ENCODE measurements around the gene SH2D7. TPM values are rescaled to one million over a fixed set of nuclear protein-coding genes. Genes with fewer than 3 reads are reported as not detected.

Gene SH2D7
- total RNA-seq, 1 experiment from 2014 or later, result not detected

- H2BK5ac ChIP-seq (ENCODE audit: insufficient read length, low read length), result no peak overlapping the region
- peak overlapping the region; percentile 15 for H3K18ac ChIP-seq (ENCODE audit: insufficient read length, low read depth, low read length)
- peak; percentile 95 for TF ChIP-seq CTCF (conservative IDR thresholded peaks at IDR 0.05)
- DNase-seq, result peak; percentile 87
- Mint-ChIP-seq H3K4me1 (peaks cover 0 to 6% of the 10 kb centered on the region in 2 experiments; a peak in 2 of 4 replicates), H3K36me3 (ENCODE audit: insufficient read depth in 1 of 3, low read depth in 3 of 3) (peaks cover 4 to 14% (median 7%) of the 10 kb centered on the region in 3 experiments; a peak in 5 of 7 replicates), H3K27me3 (ENCODE audit: low read depth) (no peaks in the 10 kb centered on the region), H3K9me3 (no peaks in the 10 kb centered on the region), H3K27ac (peak overlapping the region; percentile 34 to 76 (median 73); a peak in 5 of 7 replicates), H3K4me3 (no peak overlapping the region)
- no peak overlapping the region for H2BK20ac ChIP-seq (ENCODE audit: low read depth, low read length, poor library complexity, severe bottlenecking)
- H2AK5ac ChIP-seq (ENCODE audit: insufficient read length, low read length), result no peak overlapping the region
- no peak overlapping the region for H2BK15ac ChIP-seq (ENCODE audit: low read depth, low read length)
- no peaks in the 10 kb centered on the region for H3K79me1 ChIP-seq (ENCODE audit: insufficient read depth, low read depth, low read length, poor library complexity, severe bottlenecking)
- H2AFZ ChIP-seq (ENCODE audit: low read length), result no peak overlapping the region
- H4K5ac ChIP-seq (ENCODE audit: insufficient read length, low read depth, low read length), result no peak overlapping the region
- no peak overlapping the region; the same call in 1 of the 2 replicates for H3K14ac ChIP-seq (ENCODE audit: insufficient read depth, low read length)
- no peak overlapping the region for H3K27ac ChIP-seq (ENCODE audit: insufficient read length, low read depth, low read length)
- no peak overlapping the region for H3K9ac ChIP-seq (ENCODE audit: extremely low read depth, insufficient read length, low read length)
- H3K79me2 ChIP-seq (ENCODE audit: insufficient read depth, low read length), result no peaks in the 10 kb centered on the region
- H3K4me1 ChIP-seq (ENCODE audit: insufficient read depth, low read length), result no peaks in the 10 kb centered on the region
- H4K20me1 ChIP-seq (ENCODE audit: control insufficient read depth, insufficient read depth, insufficient read length), result no peaks in the 10 kb centered on the region
- H3T11ph ChIP-seq (ENCODE audit: low read length), result no peak overlapping the region
- no peaks in the 10 kb centered on the region for H3K23me2 ChIP-seq (ENCODE audit: insufficient read length, low read depth, low read length, poor library complexity, severe bottlenecking)
- H2BK12ac ChIP-seq (ENCODE audit: insufficient read length, low read depth, low read length), result no peak overlapping the region
- no peak overlapping the region for H3K4me2 ChIP-seq (ENCODE audit: insufficient read depth, insufficient read length, low read length)
- H3K56ac ChIP-seq (ENCODE audit: insufficient read length, low read depth, low read length), result no peak overlapping the region
- H4K8ac ChIP-seq (replicated peaks; ENCODE audit: insufficient read length, low read depth, low read length), result no peak overlapping the region
- no peaks in the 10 kb centered on the region for H3K27me3 ChIP-seq (ENCODE audit: insufficient read depth, low read length)
- H3K23ac ChIP-seq (ENCODE audit: insufficient read length, low read depth, low read length), result no peak overlapping the region
- no peak overlapping the region for H3K4ac ChIP-seq (ENCODE audit: low read depth, low read length)
- no peak overlapping the region for H4K91ac ChIP-seq (ENCODE audit: insufficient read length, low read depth, low read length)
- no peaks in the 10 kb centered on the region for H3K9me3 ChIP-seq (ENCODE audit: control insufficient read depth, low read depth, low read length)
- no peak overlapping the region for H2BK120ac ChIP-seq (ENCODE audit: low read depth, low read length, poor library complexity, severe bottlenecking)
- no CpG with 5 or more reads among the region's 11 CpGs for WGBS (ENCODE audit: extremely low coverage, insufficient read length, low lambda C conversion rate)
Observed at GRCh38 chr15:78108300-78109084, 16.1 kb downstream of the SH2D7 start.
